AML-193 (cell line): ENCODE measurements around the gene PTGES.
A peak's percentile ranks its signal among the peaks of the same experiment; 100 is the strongest.

Experiments
- DNase-seq, 2 experiments: peaks; one replicate each; lab custom pipeline; 2025; lab: John Stamatoyannopoulos, UW

The PTGES gene

GRCh38 chr9:129745200-129745599 lies 7.6 kb downstream of the PTGES start:
- no peak for DNase-seq

GRCh38 chr9:129740666-129741464 lies 12.0 kb downstream of the PTGES start:
- no peak for DNase-seq

GRCh38 chr9:129740174-129740573 lies 12.7 kb downstream of the PTGES start:
- DNase-seq, result no peak

- DNase-seq, result no peak
Measured at GRCh38 chr9:129739432-129739831, 13.4 kb downstream of the PTGES start.

- peak; percentile 44 to 57 for DNase-seq
Measured at GRCh38 chr9:129737479-129738274, 15.2 kb downstream of the PTGES start.

- DNase-seq, result no peak
Measured at GRCh38 chr9:129736334-129736733, 16.5 kb downstream of the PTGES start.

- DNase-seq, result no peak
Measured at GRCh38 chr9:129735546-129735945, 17.3 kb downstream of the PTGES start.

GRCh38 chr9:129733632-129733953 lies 19.2 kb downstream of the PTGES start:
- no peak for DNase-seq

GRCh38 chr9:129732946-129733631 lies 19.8 kb downstream of the PTGES start:
- DNase-seq, result no peak

- DNase-seq, result no peak
Measured at GRCh38 chr9:129732100-129732499, 20.7 kb downstream of the PTGES start.

- DNase-seq, result no peak
Measured at GRCh38 chr9:129731477-129732085, 21.3 kb downstream of the PTGES start.

- no peak for DNase-seq
Measured at GRCh38 chr9:129728744-129729143, 24.1 kb downstream of the PTGES start.

GRCh38 chr9:129726322-129727160 lies 26.3 kb downstream of the PTGES start:
- DNase-seq, result peak; percentile 53 to 54

GRCh38 chr9:129725795-129726251 lies 27.0 kb downstream of the PTGES start:
- no peak for DNase-seq

- no peak for DNase-seq
Measured at GRCh38 chr9:129724456-129725190, 28.2 kb downstream of the PTGES start.

- no peak for DNase-seq
Measured at GRCh38 chr9:129722913-129723312, 29.9 kb downstream of the PTGES start.

- no peak for DNase-seq
Measured at GRCh38 chr9:129720865-129721545, 31.8 kb downstream of the PTGES start.

- no peak for DNase-seq
Measured at GRCh38 chr9:129720181-129720864, 32.5 kb downstream of the PTGES start.

GRCh38 chr9:129719135-129719534 lies 33.7 kb downstream of the PTGES start:
- DNase-seq, result no peak
